ENCODE measurements around the gene IBA57.
"Not testable (repeated sequence)": the region's sequence is repeated elsewhere in the genome, so short reads cannot be mapped to it uniquely, and the experiment has no call there.

IBA57 gene

DNA sequence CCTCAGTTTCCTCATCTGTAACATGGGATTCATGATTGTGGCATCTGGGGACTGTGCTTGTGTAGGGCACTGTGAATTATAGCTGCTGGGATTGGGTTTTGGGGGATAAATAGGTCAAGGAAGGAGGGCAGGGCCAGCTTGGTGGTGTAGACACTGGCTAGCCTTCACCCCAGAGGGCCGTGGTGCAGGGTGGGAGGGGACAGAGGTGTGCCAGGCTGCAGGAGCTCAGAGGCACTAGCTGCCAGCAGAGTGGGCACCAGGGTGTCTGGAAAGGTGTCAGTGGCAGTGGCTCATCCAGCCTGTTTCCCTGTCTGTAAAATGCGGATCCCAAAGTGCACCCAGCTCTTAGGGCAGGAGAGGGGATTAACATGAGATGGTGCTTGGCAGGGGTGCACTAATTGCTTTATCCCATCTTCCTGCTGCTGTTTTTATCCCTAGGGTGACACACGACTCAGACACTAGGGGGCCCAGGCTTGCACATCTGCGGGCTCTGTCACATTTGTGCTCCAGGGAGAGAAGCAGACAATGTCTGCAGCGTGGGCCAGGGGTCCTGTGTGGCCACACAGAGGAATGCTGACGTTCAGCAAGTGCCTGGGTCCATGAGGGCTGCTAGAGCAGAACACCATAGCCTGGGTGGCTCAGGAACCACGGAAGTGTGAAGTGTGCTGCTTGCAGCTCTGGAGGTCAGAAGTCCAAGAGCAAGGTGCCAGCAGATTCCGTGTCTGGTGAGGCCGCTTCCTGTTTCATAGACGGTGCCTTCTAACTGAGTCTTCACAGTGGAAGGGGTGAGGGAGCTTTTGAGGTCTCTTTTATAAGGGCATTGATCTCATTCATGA, 61.6 kb downstream of the IBA57 start:
- DNase-seq (ENCODE audit: low read depth), result no peak

DNA sequence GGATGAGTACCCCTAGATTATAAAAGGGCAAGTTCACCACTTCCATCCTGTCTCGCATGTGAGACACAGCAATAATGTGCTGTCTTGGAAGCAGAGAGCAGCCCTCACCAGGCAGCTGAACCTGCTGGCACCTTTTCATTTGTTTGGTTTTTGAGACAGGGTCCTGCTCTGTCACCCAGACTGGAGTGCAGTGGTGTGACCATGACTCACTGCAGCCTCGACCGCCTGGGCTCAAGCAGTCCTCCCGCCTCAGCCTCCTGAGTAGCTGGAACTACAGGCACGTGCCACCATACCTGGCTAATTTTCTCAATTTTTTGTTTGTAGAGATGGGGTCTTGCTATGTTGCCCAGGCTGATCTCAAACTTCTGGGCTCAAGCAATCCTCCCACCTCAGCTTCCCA, 62.5 kb downstream of the IBA57 start:
- DNase-seq (ENCODE audit: low read depth), result not testable (repeated sequence)

DNA sequence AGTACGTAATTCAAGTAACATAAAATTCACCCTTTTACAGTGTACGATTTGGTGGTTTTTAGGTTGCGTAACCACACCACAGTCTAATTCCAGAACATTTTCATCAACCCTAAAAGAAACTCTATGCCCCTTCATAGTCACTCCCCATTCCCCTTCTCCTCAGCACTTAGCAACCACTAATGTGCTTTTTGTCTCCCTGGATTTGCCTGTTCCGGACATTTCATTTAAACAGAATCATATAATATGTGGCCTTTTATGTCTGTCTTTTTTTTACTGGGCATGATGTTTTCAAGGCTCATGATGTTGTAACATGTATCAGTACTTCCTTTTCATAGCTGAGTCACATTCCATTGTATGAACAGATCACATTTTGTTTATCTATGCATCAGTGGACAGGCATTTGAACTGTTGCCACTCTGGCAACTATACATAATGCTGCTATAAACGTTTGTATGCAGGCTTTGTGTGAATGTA, 63.0 kb downstream of the IBA57 start:
- no peak for DNase-seq (ENCODE audit: low read depth)

- DNase-seq (ENCODE audit: low read depth), result no peak
Observed at GRCh38 chr1:228231189-228231588, 65.6 kb downstream of the IBA57 start.
